GM12892 (cell line): ENCODE measurements around the gene ZDHHC21.

Experiments used
- POLR2A ChIP-seq: IDR thresholded peaks from 2 replicates; pipeline ENCODE4 v1.6.1; 2011; ENCODE audit warnings: low read depth, low read length, control low read depth
- TAF1 ChIP-seq: IDR thresholded peaks from 2 replicates; pipeline ENCODE4 v1.6.1; 2011; ENCODE audit warnings: low read depth, mild to moderate bottlenecking, control low read depth, low read length, borderline replicate concordance

DNA sequence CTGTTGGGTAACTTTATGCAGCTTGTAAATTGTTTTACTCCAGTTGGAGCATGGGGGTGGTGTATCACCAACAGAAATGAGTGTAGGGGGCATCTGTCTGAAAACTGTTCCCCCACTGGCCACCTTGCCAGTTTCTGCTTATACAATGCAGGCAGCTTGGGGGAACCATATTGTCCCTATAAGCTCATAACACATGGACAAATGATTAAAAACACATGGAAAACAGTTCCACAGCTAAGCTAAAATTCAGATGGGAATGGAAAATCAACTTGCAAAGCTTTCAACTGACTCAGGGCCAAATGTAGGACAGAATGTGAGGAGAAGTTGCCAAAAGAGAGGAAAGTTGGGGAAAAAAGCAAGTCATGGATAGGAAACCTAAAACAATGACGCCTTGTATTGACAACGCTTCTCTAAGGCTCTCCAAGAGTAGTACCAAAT lies 37.2 kb upstream of the ZDHHC21 start:
- TF ChIP-seq POLR2A (no peak), TAF1 (no peak)
